ENCODE measurements around the gene SPACA9.

SPACA9 gene

DNA sequence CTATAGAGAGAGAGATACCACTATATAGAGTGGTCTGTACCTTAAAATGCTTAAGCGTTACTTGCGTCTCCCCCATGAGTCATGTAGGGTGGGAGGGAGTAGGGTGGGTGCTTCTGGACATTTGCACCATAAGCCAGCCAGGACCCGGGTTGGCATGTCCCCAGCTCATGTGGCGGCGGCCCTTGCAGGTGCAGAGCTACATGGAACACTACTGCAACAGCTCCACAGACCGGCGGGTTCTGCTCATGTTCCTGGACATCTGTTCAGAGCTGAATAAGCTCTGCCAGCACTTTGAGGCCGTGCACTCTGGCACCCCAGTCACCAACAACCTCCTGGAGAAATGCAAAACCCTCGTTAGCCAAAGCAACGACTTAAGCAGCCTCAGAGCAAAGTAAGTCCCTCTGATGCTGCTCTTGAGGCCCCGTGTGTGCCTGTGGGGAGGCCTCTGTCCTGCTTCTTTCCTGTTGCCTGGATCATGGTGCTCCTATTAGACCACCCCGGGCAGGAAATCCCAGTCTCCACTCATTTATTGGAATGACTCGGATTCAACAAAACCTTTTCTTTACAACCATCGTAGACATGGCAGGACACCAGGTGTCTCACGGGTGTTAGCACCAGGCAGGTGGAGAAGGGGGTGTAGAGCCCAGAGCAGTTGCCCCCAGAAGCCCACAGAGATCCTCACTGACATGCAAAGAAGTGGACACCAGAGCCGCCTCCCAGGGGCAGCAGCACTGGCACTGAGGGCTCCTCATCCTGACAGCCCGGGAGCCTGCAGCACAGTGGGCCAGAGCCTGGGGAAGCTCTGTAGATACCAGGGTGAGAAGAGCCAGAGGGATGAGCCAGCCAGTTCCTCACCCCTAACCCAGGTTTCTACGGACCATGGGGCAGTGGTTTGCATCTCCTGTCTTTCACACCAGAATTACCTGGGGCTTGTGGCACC lies 8.8 kb downstream of the SPACA9 start:
- WGBS (ENCODE audit: extremely low coverage, insufficient coverage, insufficient read length), result no CpG with 5 or more reads among the region's 18 CpGs
- Histone ChIP-seq H3K4me3 (ENCODE audit: low read depth, low read length) (no peak overlapping the region), H2BK12ac (ENCODE audit: low read length) (no peak overlapping the region), H2BK5ac (ENCODE audit: low read depth, low read length, poor library complexity) (no peak overlapping the region), H3K9me3 (ENCODE audit: insufficient read depth, low read depth, low read length) (peaks cover 1% of the 10 kb centered on the region), H3K23ac (ENCODE audit: low read length) (no peak overlapping the region), H3K4ac (ENCODE audit: low read depth, low read length) (no peak overlapping the region), H3K79me2 (ENCODE audit: control insufficient read depth, insufficient read depth, low read length, poor library complexity) (no peaks in the 10 kb centered on the region), H3K27ac (ENCODE audit: low read depth, low read length) (no peak overlapping the region), H2BK120ac (ENCODE audit: insufficient read depth, low read length, poor library complexity) (no peak overlapping the region), H2AFZ (ENCODE audit: insufficient read depth, low read length, poor library complexity) (no peak overlapping the region), H3K27me3 (ENCODE audit: insufficient read depth, low read length) (no peaks in the 10 kb centered on the region), H2AK5ac (ENCODE audit: low read length) (no peak overlapping the region), H4K91ac (ENCODE audit: low read depth, low read length) (no peak overlapping the region), H3K14ac (ENCODE audit: low read length) (no peak overlapping the region), H4K12ac (ENCODE audit: low read depth, low read length) (no peak overlapping the region), H3K4me1 (ENCODE audit: control insufficient read depth in 1 of 2, insufficient read depth in 2 of 2, low read length in 2 of 2) (no peaks in the 10 kb centered on the region), H4K8ac (ENCODE audit: low read depth, low read length) (no peak overlapping the region), H3K4me2 (ENCODE audit: low read length) (no peak overlapping the region), H3K18ac (ENCODE audit: low read length) (no peak overlapping the region), H3K79me1 (ENCODE audit: low read length) (no peaks in the 10 kb centered on the region), H3K36me3 (ENCODE audit: control insufficient read depth in 1 of 2, insufficient read depth in 2 of 2, low read length in 2 of 2) (peaks cover 0 to 2% of the 10 kb centered on the region in 2 experiments), H3K9ac (ENCODE audit: low read length) (no peak overlapping the region)
- no peak for DNase-seq

DNA sequence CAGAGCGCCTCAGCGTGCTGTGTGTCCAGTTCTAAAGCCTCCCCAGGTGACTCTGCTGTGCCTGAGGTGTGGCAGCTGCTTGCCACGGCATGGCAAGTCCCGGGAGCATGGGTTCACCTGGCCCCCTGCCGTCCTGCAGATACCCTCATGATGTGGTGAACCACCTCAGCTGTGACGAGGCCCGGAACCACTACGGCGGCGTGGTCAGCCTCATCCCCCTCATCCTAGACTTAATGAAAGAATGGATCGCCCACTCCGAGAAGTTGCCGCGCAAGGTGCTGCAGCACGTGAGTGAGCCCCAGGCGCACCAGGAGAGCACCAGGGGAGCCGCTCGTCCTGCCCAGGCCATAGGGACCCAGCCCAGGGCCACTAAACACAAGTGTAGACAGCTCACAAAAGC lies 9.5 kb downstream of the SPACA9 start:
- no peak overlapping the region for H3K23ac ChIP-seq (ENCODE audit: low read length)
- no peak for DNase-seq
- no peaks in the 10 kb centered on the region for H3K27me3 ChIP-seq (ENCODE audit: insufficient read depth, low read length)
- H4K91ac ChIP-seq (ENCODE audit: low read depth, low read length), result no peak overlapping the region
- no peak overlapping the region for H2BK5ac ChIP-seq (ENCODE audit: low read depth, low read length, poor library complexity)
- no peak overlapping the region for H3K4ac ChIP-seq (ENCODE audit: low read depth, low read length)
- no peak overlapping the region for H3K14ac ChIP-seq (ENCODE audit: low read length)
- no peak overlapping the region for H2AFZ ChIP-seq (ENCODE audit: insufficient read depth, low read length, poor library complexity)
- WGBS (ENCODE audit: extremely low coverage, insufficient coverage, insufficient read length), result no CpG with 5 or more reads among the region's 18 CpGs
- no peak overlapping the region for H3K27ac ChIP-seq (ENCODE audit: low read depth, low read length)
- no peak overlapping the region for H2AK5ac ChIP-seq (ENCODE audit: low read length)
- H3K79me1 ChIP-seq (ENCODE audit: low read length), result no peaks in the 10 kb centered on the region
- H4K8ac ChIP-seq (ENCODE audit: low read depth, low read length), result no peak overlapping the region
- no peaks in the 10 kb centered on the region for H3K4me1 ChIP-seq (ENCODE audit: control insufficient read depth in 1 of 2, insufficient read depth in 2 of 2, low read length in 2 of 2)
- H3K9ac ChIP-seq (ENCODE audit: low read length), result no peak overlapping the region
- no peaks in the 10 kb centered on the region for H3K79me2 ChIP-seq (ENCODE audit: control insufficient read depth, insufficient read depth, low read length, poor library complexity)
- H2BK12ac ChIP-seq (ENCODE audit: low read length), result no peak overlapping the region
- H4K12ac ChIP-seq (ENCODE audit: low read depth, low read length), result peak overlapping the region; percentile 51
- H3K9me3 ChIP-seq (ENCODE audit: insufficient read depth, low read depth, low read length), result peaks cover 1% of the 10 kb centered on the region
- peaks cover 0 to 4% of the 10 kb centered on the region in 2 experiments for H3K36me3 ChIP-seq (ENCODE audit: control insufficient read depth in 1 of 2, insufficient read depth in 2 of 2, low read length in 2 of 2)
- H3K4me2 ChIP-seq (ENCODE audit: low read length), result no peak overlapping the region
- no peak overlapping the region for H3K4me3 ChIP-seq (ENCODE audit: low read depth, low read length)
- no peak overlapping the region for H3K18ac ChIP-seq (ENCODE audit: low read length)
- no peak overlapping the region for H2BK120ac ChIP-seq (ENCODE audit: insufficient read depth, low read length, poor library complexity)

DNA sequence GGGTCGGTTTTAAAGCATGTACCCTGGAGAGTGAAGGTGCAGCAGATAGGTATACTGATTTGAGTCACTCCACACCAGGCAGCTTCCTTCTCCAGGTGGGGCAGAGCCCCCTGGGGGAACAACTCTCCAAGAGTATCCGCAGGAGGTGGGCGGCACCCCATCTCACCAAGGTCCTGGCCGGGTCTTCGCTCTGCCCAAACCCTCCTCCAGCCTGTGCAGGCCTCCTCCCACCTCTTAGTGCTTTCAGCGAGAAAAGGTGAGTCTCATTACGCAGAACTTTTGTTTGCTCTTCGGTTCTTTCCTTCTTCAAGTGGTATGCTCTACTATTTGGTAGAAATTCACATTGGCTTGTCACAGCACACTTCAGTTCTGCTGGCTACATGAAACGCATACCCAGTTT lies 13.7 kb downstream of the SPACA9 start:
- WGBS (ENCODE audit: extremely low coverage, insufficient coverage, insufficient read length), result no CpG with 5 or more reads among the region's 9 CpGs
- no peak overlapping the region for H3K9ac ChIP-seq (ENCODE audit: low read length)
- H2AFZ ChIP-seq (ENCODE audit: insufficient read depth, low read length, poor library complexity), result no peak overlapping the region
- H3K79me1 ChIP-seq (ENCODE audit: low read length), result no peaks in the 10 kb centered on the region
- H4K8ac ChIP-seq (ENCODE audit: low read depth, low read length), result no peak overlapping the region
- H3K27me3 ChIP-seq (ENCODE audit: insufficient read depth, low read length), result no peaks in the 10 kb centered on the region
- H3K9me3 ChIP-seq (ENCODE audit: insufficient read depth, low read depth, low read length), result no peaks in the 10 kb centered on the region
- no peak overlapping the region for H2AK5ac ChIP-seq (ENCODE audit: low read length)
- H4K91ac ChIP-seq (ENCODE audit: low read depth, low read length), result no peak overlapping the region
- H2BK120ac ChIP-seq (ENCODE audit: insufficient read depth, low read length, poor library complexity), result no peak overlapping the region
- no peak overlapping the region for H3K14ac ChIP-seq (ENCODE audit: low read length)
- no peak overlapping the region for H3K27ac ChIP-seq (ENCODE audit: low read depth, low read length)
- H2BK5ac ChIP-seq (ENCODE audit: low read depth, low read length, poor library complexity), result no peak overlapping the region
- H3K18ac ChIP-seq (ENCODE audit: low read length), result no peak overlapping the region
- H2BK12ac ChIP-seq (ENCODE audit: low read length), result no peak overlapping the region
- H4K12ac ChIP-seq (ENCODE audit: low read depth, low read length), result no peak overlapping the region
- no peak overlapping the region for H3K4ac ChIP-seq (ENCODE audit: low read depth, low read length)
- no peaks in the 10 kb centered on the region for H3K79me2 ChIP-seq (ENCODE audit: control insufficient read depth, insufficient read depth, low read length, poor library complexity)
- no peak overlapping the region for H3K4me3 ChIP-seq (ENCODE audit: low read depth, low read length)
- peaks cover 0 to 2% of the 10 kb centered on the region in 2 experiments for H3K4me1 ChIP-seq (ENCODE audit: control insufficient read depth in 1 of 2, insufficient read depth in 2 of 2, low read length in 2 of 2)
- no peak overlapping the region for H3K4me2 ChIP-seq (ENCODE audit: low read length)
- H3K23ac ChIP-seq (ENCODE audit: low read length), result no peak overlapping the region
- DNase-seq, result no peak
- peaks cover 16 to 31% of the 10 kb centered on the region in 2 experiments for H3K36me3 ChIP-seq (ENCODE audit: control insufficient read depth in 1 of 2, insufficient read depth in 2 of 2, low read length in 2 of 2)

DNA sequence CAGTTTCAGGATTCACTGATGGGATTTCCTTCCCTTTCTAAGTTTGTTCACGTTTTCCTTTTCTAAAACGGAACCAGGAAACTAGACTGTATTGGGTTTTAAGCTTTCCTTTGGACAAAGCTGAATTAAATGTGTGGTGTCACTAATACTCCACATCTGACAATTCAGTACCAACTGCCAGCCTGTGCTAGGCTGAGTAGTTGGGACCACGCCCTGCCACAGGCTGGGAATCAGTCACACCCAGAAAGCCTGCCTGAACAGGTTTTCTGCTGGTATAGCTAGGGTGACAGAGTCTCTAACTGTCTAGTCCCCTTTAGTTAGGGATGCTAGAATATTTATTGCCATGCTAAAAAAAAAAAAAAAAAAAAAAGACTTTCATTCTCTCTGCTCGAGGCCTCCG lies 15.6 kb downstream of the SPACA9 start:
- H3K18ac ChIP-seq (ENCODE audit: low read length), result no peak overlapping the region
- H3K4me2 ChIP-seq (ENCODE audit: low read length), result no peak overlapping the region
- H3K9ac ChIP-seq (ENCODE audit: low read length), result no peak overlapping the region
- peaks cover 0 to 2% of the 10 kb centered on the region in 2 experiments for H3K4me1 ChIP-seq (ENCODE audit: control insufficient read depth in 1 of 2, insufficient read depth in 2 of 2, low read length in 2 of 2)
- no peak overlapping the region for H3K4me3 ChIP-seq (ENCODE audit: low read depth, low read length)
- H2AFZ ChIP-seq (ENCODE audit: insufficient read depth, low read length, poor library complexity), result no peak overlapping the region
- H3K4ac ChIP-seq (ENCODE audit: low read depth, low read length), result no peak overlapping the region
- H4K91ac ChIP-seq (ENCODE audit: low read depth, low read length), result no peak overlapping the region
- DNase-seq, result no peak
- H3K14ac ChIP-seq (ENCODE audit: low read length), result no peak overlapping the region
- no peak overlapping the region for H2BK5ac ChIP-seq (ENCODE audit: low read depth, low read length, poor library complexity)
- H3K27ac ChIP-seq (ENCODE audit: low read depth, low read length), result no peak overlapping the region
- no peaks in the 10 kb centered on the region for H3K79me1 ChIP-seq (ENCODE audit: low read length)
- H4K8ac ChIP-seq (ENCODE audit: low read depth, low read length), result no peak overlapping the region
- no peak overlapping the region for H4K12ac ChIP-seq (ENCODE audit: low read depth, low read length)
- H3K27me3 ChIP-seq (ENCODE audit: insufficient read depth, low read length), result no peaks in the 10 kb centered on the region
- no peak overlapping the region for H3K23ac ChIP-seq (ENCODE audit: low read length)
- H3K9me3 ChIP-seq (ENCODE audit: insufficient read depth, low read depth, low read length), result no peaks in the 10 kb centered on the region
- peaks cover 28 to 44% of the 10 kb centered on the region in 2 experiments for H3K36me3 ChIP-seq (ENCODE audit: control insufficient read depth in 1 of 2, insufficient read depth in 2 of 2, low read length in 2 of 2)
- H2BK12ac ChIP-seq (ENCODE audit: low read length), result no peak overlapping the region
- WGBS (ENCODE audit: extremely low coverage, insufficient coverage, insufficient read length), result no CpG with 5 or more reads among the region's 5 CpGs
- H2BK120ac ChIP-seq (ENCODE audit: insufficient read depth, low read length, poor library complexity), result no peak overlapping the region
- no peaks in the 10 kb centered on the region for H3K79me2 ChIP-seq (ENCODE audit: control insufficient read depth, insufficient read depth, low read length, poor library complexity)
- no peak overlapping the region for H2AK5ac ChIP-seq (ENCODE audit: low read length)
